ENCODE measurements around the gene DDX53. TPM values are rescaled to one million over a fixed set of nuclear protein-coding genes. Genes with fewer than 3 reads are reported as not detected.

DDX53 gene
- total RNA-seq, 1 experiment from 2014 or later, result not detected

DNA sequence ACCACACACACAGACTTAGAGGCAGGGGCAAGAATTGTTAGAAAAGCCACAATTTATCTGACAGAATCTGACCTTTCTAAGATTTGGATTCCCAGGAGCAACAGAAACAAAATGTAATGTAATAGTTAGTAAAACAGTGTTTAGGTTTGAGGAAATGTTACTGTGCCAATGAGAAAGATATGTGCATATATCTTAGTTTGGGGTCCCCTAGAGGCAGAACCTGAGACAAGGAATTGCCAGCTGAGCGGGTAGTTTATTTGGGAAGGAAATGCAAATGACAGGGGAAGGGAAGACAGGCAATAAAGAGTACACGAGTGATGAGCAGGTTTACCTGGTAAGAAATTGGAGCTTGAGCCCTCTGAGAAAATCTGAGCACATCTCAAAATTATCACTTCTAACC, 31.3 kb upstream of the DDX53 start:
- H3K27me3 ChIP-seq (replicated peaks; ENCODE audit: control insufficient read depth, insufficient read depth, low read length), result no peaks in the 10 kb centered on the region
- no peaks in the 10 kb centered on the region for H3K36me3 Mint-ChIP-seq (ENCODE audit: insufficient read depth, unreplicated experiment)
- TF ChIP-seq, protein P1, sequence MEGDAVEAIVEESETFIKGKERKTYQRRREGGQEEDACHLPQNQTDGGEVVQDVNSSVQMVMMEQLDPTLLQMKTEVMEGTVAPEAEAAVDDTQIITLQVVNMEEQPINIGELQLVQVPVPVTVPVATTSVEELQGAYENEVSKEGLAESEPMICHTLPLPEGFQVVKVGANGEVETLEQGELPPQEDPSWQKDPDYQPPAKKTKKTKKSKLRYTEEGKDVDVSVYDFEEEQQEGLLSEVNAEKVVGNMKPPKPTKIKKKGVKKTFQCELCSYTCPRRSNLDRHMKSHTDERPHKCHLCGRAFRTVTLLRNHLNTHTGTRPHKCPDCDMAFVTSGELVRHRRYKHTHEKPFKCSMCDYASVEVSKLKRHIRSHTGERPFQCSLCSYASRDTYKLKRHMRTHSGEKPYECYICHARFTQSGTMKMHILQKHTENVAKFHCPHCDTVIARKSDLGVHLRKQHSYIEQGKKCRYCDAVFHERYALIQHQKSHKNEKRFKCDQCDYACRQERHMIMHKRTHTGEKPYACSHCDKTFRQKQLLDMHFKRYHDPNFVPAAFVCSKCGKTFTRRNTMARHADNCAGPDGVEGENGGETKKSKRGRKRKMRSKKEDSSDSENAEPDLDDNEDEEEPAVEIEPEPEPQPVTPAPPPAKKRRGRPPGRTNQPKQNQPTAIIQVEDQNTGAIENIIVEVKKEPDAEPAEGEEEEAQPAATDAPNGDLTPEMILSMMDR (IDR thresholded peaks at IDR 0.05; ENCODE audit: insufficient read depth in 1 of 2, low read depth in 1 of 2, low read length in 1 of 2, severe bottlenecking in 1 of 2, unreplicated experiment in 1 of 2), result no peak
- intact Hi-C loops (cut with micrococcal nuclease; ENCODE audit: unreplicated experiment), result no loop called here
- H3K4me1 ChIP-seq, result no peaks in the 10 kb centered on the region
- H3K9me3 ChIP-seq, result no peaks in the 10 kb centered on the region
- DNase-seq, result no peak
- H3K27me3 Mint-ChIP-seq (ENCODE audit: insufficient read depth, unreplicated experiment), result no peaks in the 10 kb centered on the region
- no TSS peak for BruUV-seq (replicated peaks)
- H3K4me1 Mint-ChIP-seq (ENCODE audit: low read depth, unreplicated experiment), result no peaks in the 10 kb centered on the region
- ChIA-PET POLR2A (no interaction called here), CTCF (no interaction called here)
- no peak overlapping the region for H3K4me3 ChIP-seq (ENCODE audit: low read depth, low read length)
- no peaks in the 10 kb centered on the region for H3K9me3 Mint-ChIP-seq (ENCODE audit: unreplicated experiment)
- H3K4me3 Mint-ChIP-seq (ENCODE audit: unreplicated experiment), result no peak overlapping the region
- no peaks in the 10 kb centered on the region for H3K36me3 ChIP-seq (ENCODE audit: control insufficient read depth, insufficient read depth, low read length)
- H3K27ac Mint-ChIP-seq (ENCODE audit: unreplicated experiment), result no peak overlapping the region

DNA sequence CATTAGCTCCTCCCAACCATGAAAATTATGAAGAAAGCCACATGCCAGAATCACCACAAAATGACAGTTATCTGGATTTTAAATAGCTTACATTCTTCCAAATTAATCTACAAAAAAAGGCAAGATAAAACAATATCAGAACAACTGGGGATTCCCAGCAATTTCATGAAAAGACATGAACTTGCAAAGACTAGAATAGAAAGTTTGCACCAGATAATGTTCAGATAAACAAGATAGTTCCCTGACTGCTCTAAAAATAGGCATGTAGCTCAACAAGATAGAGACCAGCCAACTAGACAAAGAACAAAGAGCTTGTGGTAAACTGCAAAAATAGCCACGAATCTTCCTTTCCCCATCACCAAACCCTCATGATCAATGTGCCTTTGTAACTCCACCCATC, 30.3 kb upstream of the DDX53 start:
- Histone ChIP-seq H3K9me3 (no peaks in the 10 kb centered on the region), H3K36me3 (ENCODE audit: control insufficient read depth, insufficient read depth, low read length) (no peaks in the 10 kb centered on the region), H3K4me3 (ENCODE audit: low read depth, low read length) (no peak overlapping the region), H3K4me1 (no peaks in the 10 kb centered on the region), H3K27me3 (replicated peaks; ENCODE audit: control insufficient read depth, insufficient read depth, low read length) (no peaks in the 10 kb centered on the region)
- BruUV-seq (replicated peaks), result no TSS peak
- no peaks in the 10 kb centered on the region for H3K9me3 Mint-ChIP-seq (ENCODE audit: unreplicated experiment)
- TF ChIP-seq, protein P1 (IDR thresholded peaks at IDR 0.05; ENCODE audit: insufficient read depth in 1 of 2, low read depth in 1 of 2, low read length in 1 of 2, severe bottlenecking in 1 of 2, unreplicated experiment in 1 of 2), result no peak
- ChIA-PET CTCF (no interaction called here), POLR2A (no interaction called here)
- H3K36me3 Mint-ChIP-seq (ENCODE audit: insufficient read depth, unreplicated experiment), result no peaks in the 10 kb centered on the region
- DNase-seq, result no peak
- H3K4me1 Mint-ChIP-seq (ENCODE audit: low read depth, unreplicated experiment), result no peaks in the 10 kb centered on the region
- intact Hi-C loops (cut with micrococcal nuclease; ENCODE audit: unreplicated experiment), result no loop called here
- no peaks in the 10 kb centered on the region for H3K27me3 Mint-ChIP-seq (ENCODE audit: insufficient read depth, unreplicated experiment)
- no peak overlapping the region for H3K27ac Mint-ChIP-seq (ENCODE audit: unreplicated experiment)
- H3K4me3 Mint-ChIP-seq (ENCODE audit: unreplicated experiment), result no peak overlapping the region

GRCh38 chrX:22970861-22971260, 28.9 kb upstream of the DDX53 start:
- no peaks in the 10 kb centered on the region for H3K27me3 Mint-ChIP-seq (ENCODE audit: insufficient read depth, unreplicated experiment)
- no peak overlapping the region for H3K4me3 Mint-ChIP-seq (ENCODE audit: unreplicated experiment)
- TF ChIP-seq, protein P1 (IDR thresholded peaks at IDR 0.05; ENCODE audit: insufficient read depth in 1 of 2, low read depth in 1 of 2, low read length in 1 of 2, severe bottlenecking in 1 of 2, unreplicated experiment in 1 of 2), result no peak
- CTCF ChIA-PET, result no interaction called here
- Histone ChIP-seq H3K27me3 (replicated peaks; ENCODE audit: control insufficient read depth, insufficient read depth, low read length) (no peaks in the 10 kb centered on the region), H3K4me3 (ENCODE audit: low read depth, low read length) (no peak overlapping the region), H3K9me3 (no peaks in the 10 kb centered on the region), H3K4me1 (no peaks in the 10 kb centered on the region), H3K36me3 (ENCODE audit: control insufficient read depth, insufficient read depth, low read length) (no peaks in the 10 kb centered on the region)
- no peaks in the 10 kb centered on the region for H3K9me3 Mint-ChIP-seq (ENCODE audit: unreplicated experiment)
- POLR2A ChIA-PET, result no interaction called here
- intact Hi-C loops (cut with micrococcal nuclease; ENCODE audit: unreplicated experiment), result no loop called here
- H3K4me1 Mint-ChIP-seq (ENCODE audit: low read depth, unreplicated experiment), result no peaks in the 10 kb centered on the region
- no peak for DNase-seq
- no peaks in the 10 kb centered on the region for H3K36me3 Mint-ChIP-seq (ENCODE audit: insufficient read depth, unreplicated experiment)
- H3K27ac Mint-ChIP-seq (ENCODE audit: unreplicated experiment), result no peak overlapping the region
- BruUV-seq (replicated peaks), result no TSS peak
